ENCODE measurements around the gene ERVW-1. TPM values are rescaled to one million over a fixed set of nuclear protein-coding genes. Genes with fewer than 3 reads are reported as not detected.
A peak's percentile ranks its signal among the peaks of the same experiment; 100 is the strongest.
"Not testable (repeated sequence)": the region's sequence is repeated elsewhere in the genome, so short reads cannot be mapped to it uniquely, and the experiment has no call there.

ERVW-1 gene, protein sequence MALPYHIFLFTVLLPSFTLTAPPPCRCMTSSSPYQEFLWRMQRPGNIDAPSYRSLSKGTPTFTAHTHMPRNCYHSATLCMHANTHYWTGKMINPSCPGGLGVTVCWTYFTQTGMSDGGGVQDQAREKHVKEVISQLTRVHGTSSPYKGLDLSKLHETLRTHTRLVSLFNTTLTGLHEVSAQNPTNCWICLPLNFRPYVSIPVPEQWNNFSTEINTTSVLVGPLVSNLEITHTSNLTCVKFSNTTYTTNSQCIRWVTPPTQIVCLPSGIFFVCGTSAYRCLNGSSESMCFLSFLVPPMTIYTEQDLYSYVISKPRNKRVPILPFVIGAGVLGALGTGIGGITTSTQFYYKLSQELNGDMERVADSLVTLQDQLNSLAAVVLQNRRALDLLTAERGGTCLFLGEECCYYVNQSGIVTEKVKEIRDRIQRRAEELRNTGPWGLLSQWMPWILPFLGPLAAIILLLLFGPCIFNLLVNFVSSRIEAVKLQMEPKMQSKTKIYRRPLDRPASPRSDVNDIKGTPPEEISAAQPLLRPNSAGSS
- not detected in 2 replicates for total RNA-seq

DNA sequence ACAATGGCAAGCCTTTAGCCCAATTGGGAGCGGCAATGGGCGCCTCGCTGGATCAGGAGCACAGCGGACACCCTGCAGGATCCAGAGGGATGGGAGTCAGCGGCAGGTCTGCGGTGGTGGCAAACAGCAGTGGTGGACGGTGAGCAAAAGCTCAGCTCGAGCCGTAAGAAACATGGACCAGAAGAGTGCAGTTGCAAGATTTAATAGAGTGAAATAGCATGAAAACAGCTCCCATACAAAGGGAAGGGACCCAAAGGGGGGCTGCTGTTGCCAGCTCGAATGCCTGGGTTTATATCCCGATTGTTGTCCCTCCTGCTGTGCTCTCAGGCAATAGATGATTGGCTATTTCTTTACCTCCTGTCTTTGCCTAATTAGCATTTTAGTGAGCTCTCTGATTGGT is at the start of gene ERVW-1:
Gene ERVW-1, minus strand, starts transcription at position 266 of the 400 bp plus-strand sequence. CDS start 7,565 bp downstream, outside the sequence.
- H3K27me3 ChIP-seq (ENCODE audit: control insufficient read depth, insufficient read depth, low read length); DNase-seq (ENCODE audit: low read depth); H3K36me3 ChIP-seq (ENCODE audit: control insufficient read depth, insufficient read depth, low read length); FAIRE-seq; H3K4me3 ChIP-seq (ENCODE audit: low read depth, low read length): not testable (repeated sequence)

DNA sequence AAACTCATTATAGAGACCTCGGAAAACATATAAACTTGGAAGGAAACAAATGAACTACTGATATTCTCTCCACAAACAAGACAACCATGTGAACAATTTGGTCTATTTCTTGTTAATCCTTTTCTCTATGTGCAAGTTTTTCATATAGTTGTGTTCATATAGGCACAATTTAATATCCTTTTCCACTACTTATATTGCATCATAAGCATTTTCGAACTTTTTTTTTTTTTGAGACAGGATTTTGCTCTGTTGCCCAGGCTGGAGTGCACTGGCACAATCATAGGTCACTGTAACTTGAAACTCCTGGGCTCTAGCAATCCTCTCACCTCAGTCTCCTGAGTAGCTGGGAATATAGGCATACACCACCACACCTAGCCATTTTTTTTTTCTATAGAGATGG is 45.4 kb upstream of the ERVW-1 start:
- DNase-seq (ENCODE audit: low read depth) (no peak), FAIRE-seq (no peak)
- Histone ChIP-seq H3K27me3 (ENCODE audit: control insufficient read depth, insufficient read depth, low read length) (no peaks in the 10 kb centered on the region), H3K36me3 (ENCODE audit: control insufficient read depth, insufficient read depth, low read length) (peaks cover 1% of the 10 kb centered on the region), H3K4me3 (ENCODE audit: low read depth, low read length) (no peak overlapping the region)
- TF ChIP-seq, protein P1, sequence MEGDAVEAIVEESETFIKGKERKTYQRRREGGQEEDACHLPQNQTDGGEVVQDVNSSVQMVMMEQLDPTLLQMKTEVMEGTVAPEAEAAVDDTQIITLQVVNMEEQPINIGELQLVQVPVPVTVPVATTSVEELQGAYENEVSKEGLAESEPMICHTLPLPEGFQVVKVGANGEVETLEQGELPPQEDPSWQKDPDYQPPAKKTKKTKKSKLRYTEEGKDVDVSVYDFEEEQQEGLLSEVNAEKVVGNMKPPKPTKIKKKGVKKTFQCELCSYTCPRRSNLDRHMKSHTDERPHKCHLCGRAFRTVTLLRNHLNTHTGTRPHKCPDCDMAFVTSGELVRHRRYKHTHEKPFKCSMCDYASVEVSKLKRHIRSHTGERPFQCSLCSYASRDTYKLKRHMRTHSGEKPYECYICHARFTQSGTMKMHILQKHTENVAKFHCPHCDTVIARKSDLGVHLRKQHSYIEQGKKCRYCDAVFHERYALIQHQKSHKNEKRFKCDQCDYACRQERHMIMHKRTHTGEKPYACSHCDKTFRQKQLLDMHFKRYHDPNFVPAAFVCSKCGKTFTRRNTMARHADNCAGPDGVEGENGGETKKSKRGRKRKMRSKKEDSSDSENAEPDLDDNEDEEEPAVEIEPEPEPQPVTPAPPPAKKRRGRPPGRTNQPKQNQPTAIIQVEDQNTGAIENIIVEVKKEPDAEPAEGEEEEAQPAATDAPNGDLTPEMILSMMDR (IDR thresholded peaks at IDR 0.05; ENCODE audit: insufficient read depth, low read length, severe bottlenecking) = no peak

DNA sequence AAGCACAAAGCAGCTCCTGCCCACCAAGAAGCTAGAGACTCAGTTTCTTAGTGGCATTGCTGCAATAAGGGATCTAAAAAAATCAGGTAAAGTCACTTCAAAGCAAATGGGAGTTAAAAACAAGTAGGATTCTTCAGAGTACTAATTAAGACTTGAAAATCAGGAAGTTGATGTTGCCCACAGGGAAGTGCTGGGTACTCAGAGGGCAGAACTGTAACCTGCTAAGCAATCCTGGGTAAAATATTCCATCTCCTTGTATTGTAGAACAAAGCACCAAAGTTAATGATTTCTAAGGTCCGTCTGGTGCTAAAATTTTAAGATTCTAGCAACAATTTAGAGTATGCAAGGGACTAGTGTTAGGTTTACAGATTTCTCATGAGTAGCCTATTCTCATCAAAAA is 42.3 kb upstream of the ERVW-1 start:
- DNase-seq (ENCODE audit: low read depth) (no peak), FAIRE-seq (no peak)
- Histone ChIP-seq H3K4me3 (ENCODE audit: low read depth, low read length) (no peak overlapping the region), H3K27me3 (ENCODE audit: control insufficient read depth, insufficient read depth, low read length) (no peaks in the 10 kb centered on the region), H3K36me3 (ENCODE audit: control insufficient read depth, insufficient read depth, low read length) (peaks cover 1% of the 10 kb centered on the region)
- TF ChIP-seq, protein P1 (IDR thresholded peaks at IDR 0.05; ENCODE audit: insufficient read depth, low read length, severe bottlenecking) = no peak

DNA sequence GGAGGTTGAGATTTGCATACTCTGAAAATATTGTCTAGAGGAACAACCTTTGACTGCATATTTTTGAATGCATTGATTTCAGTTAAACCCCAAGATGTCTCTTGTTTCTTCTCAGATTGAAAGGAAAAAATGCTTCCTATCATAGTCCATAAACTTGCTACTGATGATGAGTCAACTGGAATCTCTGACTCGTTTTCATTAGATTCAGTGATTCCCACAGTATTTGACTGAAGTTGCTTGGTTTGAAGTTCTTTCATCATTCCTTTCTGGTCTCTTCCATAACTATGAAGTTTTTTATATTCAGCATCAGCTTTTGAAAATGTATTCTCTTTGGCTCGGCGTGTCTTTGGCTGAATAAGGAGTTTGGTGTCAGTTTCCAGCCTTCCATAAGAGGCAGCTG is 39.9 kb upstream of the ERVW-1 start:
- TF ChIP-seq, protein P1 (IDR thresholded peaks at IDR 0.05; ENCODE audit: insufficient read depth, low read length, severe bottlenecking) = no peak
- DNase-seq (ENCODE audit: low read depth) = peak; percentile 33
- Histone ChIP-seq H3K36me3 (ENCODE audit: control insufficient read depth, insufficient read depth, low read length) (peaks cover 1% of the 10 kb centered on the region), H3K27me3 (ENCODE audit: control insufficient read depth, insufficient read depth, low read length) (no peaks in the 10 kb centered on the region), H3K4me3 (ENCODE audit: low read depth, low read length) (no peak overlapping the region)
- FAIRE-seq = no peak

DNA sequence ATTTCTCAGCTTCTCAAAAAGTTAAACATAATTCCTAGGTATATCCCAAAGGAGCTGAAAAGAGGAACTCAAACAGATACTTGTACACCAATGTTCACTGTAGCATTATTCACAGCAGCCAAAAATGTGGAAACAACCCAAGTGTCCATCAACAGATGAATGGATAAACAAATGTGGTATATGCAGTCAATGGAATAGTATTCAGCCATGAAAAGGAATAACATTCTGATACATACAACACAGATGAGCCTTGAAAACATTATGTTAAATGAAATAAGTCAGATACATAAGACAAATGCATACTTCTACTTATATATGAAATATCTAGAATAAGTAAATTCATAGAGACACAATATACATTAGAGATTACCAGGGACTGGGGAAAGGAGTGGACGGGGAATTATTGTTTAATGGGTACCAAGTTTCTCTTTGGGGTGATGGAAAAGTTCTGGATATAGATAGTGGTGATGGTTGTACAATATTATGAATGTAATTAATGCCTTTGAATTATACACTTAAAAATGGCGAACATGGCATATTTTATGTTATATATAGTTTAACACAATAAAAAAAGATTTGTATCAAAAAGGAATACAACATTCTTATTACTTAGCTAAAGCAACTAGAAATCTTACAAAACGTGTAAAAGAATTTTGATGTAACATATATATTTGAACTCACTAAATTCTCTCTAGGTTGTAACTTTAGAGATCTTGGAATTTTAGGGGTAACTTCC is 35.6 kb upstream of the ERVW-1 start:
- no peaks in the 10 kb centered on the region for H3K27me3 ChIP-seq (ENCODE audit: control insufficient read depth, insufficient read depth, low read length)
- H3K36me3 ChIP-seq (ENCODE audit: control insufficient read depth, insufficient read depth, low read length) = no peaks in the 10 kb centered on the region
- DNase-seq (ENCODE audit: low read depth) = no peak
- TF ChIP-seq, protein P1 (IDR thresholded peaks at IDR 0.05; ENCODE audit: insufficient read depth, low read length, severe bottlenecking) = no peak
- no peak for FAIRE-seq
- H3K4me3 ChIP-seq (ENCODE audit: low read depth, low read length) = no peak overlapping the region

DNA sequence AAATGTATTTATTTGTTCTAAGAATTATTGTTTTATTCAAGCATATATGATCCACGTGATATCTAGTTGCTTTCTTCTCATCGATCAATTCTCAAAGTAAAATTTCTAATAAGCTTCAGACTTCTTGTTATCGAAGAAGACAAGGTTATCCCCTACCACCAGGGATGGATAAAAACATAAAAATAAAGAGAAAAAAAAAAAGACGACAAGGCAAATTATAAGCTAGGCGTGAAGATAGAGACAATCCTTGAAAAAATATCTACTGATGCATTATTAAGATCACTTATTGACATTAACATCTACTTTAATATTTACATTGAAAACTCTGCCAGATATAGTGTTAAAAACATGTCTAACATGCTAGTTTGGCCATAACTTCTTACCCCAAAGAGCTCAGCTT is 31.2 kb upstream of the ERVW-1 start:
- FAIRE-seq (no peak), DNase-seq (ENCODE audit: low read depth) (no peak)
- no peaks in the 10 kb centered on the region for H3K36me3 ChIP-seq (ENCODE audit: control insufficient read depth, insufficient read depth, low read length)
- TF ChIP-seq, protein P1 (IDR thresholded peaks at IDR 0.05; ENCODE audit: insufficient read depth, low read length, severe bottlenecking) = no peak
- no peaks in the 10 kb centered on the region for H3K27me3 ChIP-seq (ENCODE audit: control insufficient read depth, insufficient read depth, low read length)
- no peak overlapping the region for H3K4me3 ChIP-seq (ENCODE audit: low read depth, low read length)
